Esophagus muscularis mucosa (tissue), 4 donors: Measurements from ENCODE around the gene PTAFR. TPM values are rescaled to one million over a fixed set of nuclear protein-coding genes. Genes with fewer than 3 reads are reported as not detected.

ENCODE experiments used
- DNase-seq: peaks from one replicate; pipeline ENCODE4 v3.0.0-alpha.2; 2017; ENCODE audit errors: extremely low spot score
- H3K27ac ChIP-seq, 4 donors: fragments of 200-600 bp; sonication (generic); replicated peaks in 1 of 4; 1 replicate in 3 of 4; 2 replicates in 1 of 4; pipeline ENCODE4 v1.5.1; 2016 to 2019; ENCODE audit warnings: mild to moderate bottlenecking in 1 of 4
- H3K27me3 ChIP-seq, 4 donors: fragments of 200-600 bp; sonication (generic); one replicate each; pipeline versions ENCODE4 v1.5.1 to v1.6.0; 2016 to 2019
- H3K36me3 ChIP-seq, 4 donors: fragments of 200-600 bp; sonication (generic); one replicate each; pipeline ENCODE4 v1.5.1; 2016 to 2019
- H3K4me1 ChIP-seq, 4 donors: fragments of 200-600 bp; sonication (generic); one replicate each; pipeline ENCODE4 v1.5.1; 2016 to 2019
- H3K4me3 ChIP-seq, 4 donors: fragments of 200-600 bp; sonication (generic); 1 replicate in 2 of 4; 2 replicates in 2 of 4; pipeline ENCODE4 v1.5.1; 2016 to 2019; ENCODE audit warnings: mild to moderate bottlenecking in 4 of 4, moderate library complexity in 1 of 4
- H3K9me3 ChIP-seq, 4 donors: fragments of 200-600 bp; sonication (generic); 1 replicate in 3 of 4; 2 replicates in 1 of 4; pipeline ENCODE4 v1.5.1; 2016 to 2019
- EP300 ChIP-seq: sonication (generic); formaldehyde crosslinking; IDR thresholded peaks from one replicate; pipeline ENCODE4 v1.6.1; 2017; ENCODE audit warnings: antibody characterized with exemption
- POLR2A ChIP-seq: fragments of 450-650 bp; IDR thresholded peaks from one replicate; pipeline ENCODE4 v1.6.1; 2017; ENCODE audit warnings: antibody characterized with exemption, moderate library complexity, mild to moderate bottlenecking, low read depth
- POLR2AphosphoS5 ChIP-seq, 2 donors: sonication (generic); formaldehyde crosslinking; IDR thresholded peaks; one replicate each; pipeline ENCODE4 v1.6.1; 2017; ENCODE audit warnings: antibody characterized with exemption in 2 of 2
- WGBS: methylation state at CpG from one replicate; pipeline ENCODE4 v1.1.5; 2018; 5-methylcytosine and 5-hydroxymethylcytosine counted together
- intact Hi-C: fragments of 100-400 bp; cut with DNase I; formaldehyde crosslinking; loops from one replicate; pipeline ENCODE4 v1.15.1; 2023
- total RNA-seq, 4 donors: library from RNA; depleted of rRNA; stranded (reverse); fragments of >200 nt; gene quantifications; one replicate each; pipeline versions ENCODE4 v1.1.0 to v1.2.1, GENCODE V29; 2016
- TF ChIP-seq, protein P1 (sequence below), 3 experiments: fragments of 200-600 bp in 2 of 3; fragments of 450-650 bp in 1 of 3; sonication (generic) in 2 of 3; IDR thresholded peaks; one replicate each; pipeline ENCODE4 v1.5.1; 2017 to 2019; ENCODE audit warnings: antibody characterized with exemption in 3 of 3, mild to moderate bottlenecking in 2 of 3, moderate library complexity in 1 of 3

PTAFR gene
- total RNA-seq, 4 donors from 2014 or later, result 4.6 to 8.1 (median 6.8) TPM

- H3K4me3 ChIP-seq, result no peak overlapping the region
- H3K4me1 ChIP-seq, result peaks cover 0 to 30% (median 8%) of the 10 kb centered on the region in 4 donors
- intact Hi-C loops, result no loop called here
- TF ChIP-seq POLR2A, result no peak
- TF ChIP-seq POLR2AphosphoS5 (IDR thresholded peaks at IDR 0.05), result no peak
- TF ChIP-seq, protein P1, sequence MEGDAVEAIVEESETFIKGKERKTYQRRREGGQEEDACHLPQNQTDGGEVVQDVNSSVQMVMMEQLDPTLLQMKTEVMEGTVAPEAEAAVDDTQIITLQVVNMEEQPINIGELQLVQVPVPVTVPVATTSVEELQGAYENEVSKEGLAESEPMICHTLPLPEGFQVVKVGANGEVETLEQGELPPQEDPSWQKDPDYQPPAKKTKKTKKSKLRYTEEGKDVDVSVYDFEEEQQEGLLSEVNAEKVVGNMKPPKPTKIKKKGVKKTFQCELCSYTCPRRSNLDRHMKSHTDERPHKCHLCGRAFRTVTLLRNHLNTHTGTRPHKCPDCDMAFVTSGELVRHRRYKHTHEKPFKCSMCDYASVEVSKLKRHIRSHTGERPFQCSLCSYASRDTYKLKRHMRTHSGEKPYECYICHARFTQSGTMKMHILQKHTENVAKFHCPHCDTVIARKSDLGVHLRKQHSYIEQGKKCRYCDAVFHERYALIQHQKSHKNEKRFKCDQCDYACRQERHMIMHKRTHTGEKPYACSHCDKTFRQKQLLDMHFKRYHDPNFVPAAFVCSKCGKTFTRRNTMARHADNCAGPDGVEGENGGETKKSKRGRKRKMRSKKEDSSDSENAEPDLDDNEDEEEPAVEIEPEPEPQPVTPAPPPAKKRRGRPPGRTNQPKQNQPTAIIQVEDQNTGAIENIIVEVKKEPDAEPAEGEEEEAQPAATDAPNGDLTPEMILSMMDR (IDR thresholded peaks at IDR 0.05), result no peak
- no peak for TF ChIP-seq EP300
- H3K27ac ChIP-seq, result no peak overlapping the region
- H3K9me3 ChIP-seq, result no peaks in the 10 kb centered on the region
- no peaks in the 10 kb centered on the region for H3K36me3 ChIP-seq
- DNase-seq, result no peak
- H3K27me3 ChIP-seq, result no peaks in the 10 kb centered on the region
- 97% methylated on average over 8 of the region's 8 CpGs for WGBS
Measured at GRCh38 chr1:28157894-28158293, 18.6 kb downstream of the PTAFR start.

GRCh38 chr1:28156821-28157220 is 19.7 kb downstream of the PTAFR start:
- no peaks in the 10 kb centered on the region for H3K36me3 ChIP-seq
- intact Hi-C loops, result no loop called here
- H3K27me3 ChIP-seq, result no peaks in the 10 kb centered on the region
- no peaks in the 10 kb centered on the region for H3K9me3 ChIP-seq
- H3K27ac ChIP-seq, result no peak overlapping the region
- H3K4me1 ChIP-seq, result peaks cover 0 to 31% (median 8%) of the 10 kb centered on the region in 4 donors
- TF ChIP-seq, protein P1 (IDR thresholded peaks at IDR 0.05), result no peak
- TF ChIP-seq EP300 (no peak), POLR2AphosphoS5 (IDR thresholded peaks at IDR 0.05) (no peak), POLR2A (no peak)
- 68% methylated on average over 4 of the region's 4 CpGs for WGBS
- no peak for DNase-seq
- no peak overlapping the region for H3K4me3 ChIP-seq

- intact Hi-C loops, result no loop called here
- peak overlapping the region in 1 of 4 donors; percentile 27 for H3K27ac ChIP-seq
- H3K4me1 ChIP-seq, result peaks cover 0 to 29% (median 7%) of the 10 kb centered on the region in 4 donors
- H3K36me3 ChIP-seq, result no peaks in the 10 kb centered on the region
- no peak overlapping the region for H3K4me3 ChIP-seq
- H3K27me3 ChIP-seq, result no peaks in the 10 kb centered on the region
- no peak for DNase-seq
- TF ChIP-seq EP300, result no peak
- no peak for TF ChIP-seq POLR2A
- no peak for TF ChIP-seq POLR2AphosphoS5 (IDR thresholded peaks at IDR 0.05)
- TF ChIP-seq, protein P1 (IDR thresholded peaks at IDR 0.05), result no peak
- WGBS, result 90% methylated on average over 4 of the region's 4 CpGs
- no peaks in the 10 kb centered on the region for H3K9me3 ChIP-seq
Measured at GRCh38 chr1:28155628-28156027, 20.9 kb downstream of the PTAFR start.

GRCh38 chr1:28154078-28154594 is 22.4 kb downstream of the PTAFR start:
- WGBS, result 64% methylated on average over 6 of the region's 9 CpGs
- H3K36me3 ChIP-seq, result peaks cover 0 to 6% (median 0%) of the 10 kb centered on the region in 4 donors
- TF ChIP-seq POLR2A (no peak), EP300 (no peak), POLR2AphosphoS5 (IDR thresholded peaks at IDR 0.05) (no peak)
- TF ChIP-seq, protein P1 (IDR thresholded peaks at IDR 0.05), result no peak

More at GRCh38 chr1:28154078-28154594, 22.4 kb downstream of the PTAFR start:
- no peaks in the 10 kb centered on the region for H3K27me3 ChIP-seq
- H3K4me1 ChIP-seq, result peaks cover 0 to 19% (median 6%) of the 10 kb centered on the region in 4 donors
- no peak for DNase-seq
- H3K9me3 ChIP-seq, result no peaks in the 10 kb centered on the region
- intact Hi-C loops, result no loop called here
- H3K27ac ChIP-seq, result peak overlapping the region in 2 of 4 donors; percentile 31 to 42
- no peak overlapping the region for H3K4me3 ChIP-seq
